Astrocyte (in vitro differentiated cells and primary cell): ENCODE results near the gene TSNAXIP1.

ENCODE experiments used
- EZH2 ChIP-seq: IDR thresholded peaks from 2 replicates; pipeline ENCODE4 v1.6.1; 2012; ENCODE audit warnings: mild to moderate bottlenecking, low read length, inconsistent platforms; ENCODE audit not compliant: insufficient read depth
- TF ChIP-seq, protein P1 (sequence below): IDR thresholded peaks from 2 replicates; pipeline ENCODE4 v1.5.1; 2011; ENCODE audit warnings: low read depth, mild to moderate bottlenecking, inconsistent platforms, low read length, moderate library complexity; ENCODE audit not compliant: insufficient read depth

DNA sequence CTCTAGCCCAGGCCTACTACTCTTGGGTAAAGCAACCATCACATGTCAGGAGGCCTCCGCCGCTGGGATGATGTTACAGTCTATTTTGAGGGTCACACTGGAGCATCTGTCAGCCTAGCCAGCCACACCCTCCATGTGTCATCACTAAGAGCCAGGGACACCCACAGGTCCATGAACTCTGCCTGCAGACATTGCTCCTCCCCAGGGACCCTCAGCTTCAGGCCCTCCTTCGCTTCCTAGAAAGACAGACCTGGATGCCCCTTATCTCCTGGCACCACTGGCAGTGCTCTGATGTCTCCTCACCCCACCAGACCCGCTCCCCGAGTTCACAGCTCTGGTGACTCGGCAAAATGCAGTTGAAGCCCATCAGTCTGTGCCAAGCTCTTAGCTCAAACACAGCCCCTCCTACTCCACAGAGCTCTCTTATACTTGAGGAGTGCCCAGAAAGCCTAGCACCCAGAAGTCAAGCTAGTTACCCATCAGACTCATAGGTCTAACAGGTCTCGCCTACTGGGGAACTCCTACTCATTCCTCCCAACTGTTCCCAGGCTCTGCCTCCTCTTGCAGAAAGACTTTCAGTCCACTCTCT, 6.3 kb upstream of the TSNAXIP1 start:
- TF ChIP-seq, protein P1, sequence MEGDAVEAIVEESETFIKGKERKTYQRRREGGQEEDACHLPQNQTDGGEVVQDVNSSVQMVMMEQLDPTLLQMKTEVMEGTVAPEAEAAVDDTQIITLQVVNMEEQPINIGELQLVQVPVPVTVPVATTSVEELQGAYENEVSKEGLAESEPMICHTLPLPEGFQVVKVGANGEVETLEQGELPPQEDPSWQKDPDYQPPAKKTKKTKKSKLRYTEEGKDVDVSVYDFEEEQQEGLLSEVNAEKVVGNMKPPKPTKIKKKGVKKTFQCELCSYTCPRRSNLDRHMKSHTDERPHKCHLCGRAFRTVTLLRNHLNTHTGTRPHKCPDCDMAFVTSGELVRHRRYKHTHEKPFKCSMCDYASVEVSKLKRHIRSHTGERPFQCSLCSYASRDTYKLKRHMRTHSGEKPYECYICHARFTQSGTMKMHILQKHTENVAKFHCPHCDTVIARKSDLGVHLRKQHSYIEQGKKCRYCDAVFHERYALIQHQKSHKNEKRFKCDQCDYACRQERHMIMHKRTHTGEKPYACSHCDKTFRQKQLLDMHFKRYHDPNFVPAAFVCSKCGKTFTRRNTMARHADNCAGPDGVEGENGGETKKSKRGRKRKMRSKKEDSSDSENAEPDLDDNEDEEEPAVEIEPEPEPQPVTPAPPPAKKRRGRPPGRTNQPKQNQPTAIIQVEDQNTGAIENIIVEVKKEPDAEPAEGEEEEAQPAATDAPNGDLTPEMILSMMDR, result no peak
- no peak for TF ChIP-seq EZH2
